Bronchus fibroblast of lung (primary cell): ENCODE results near the gene INO80C. TPM values are rescaled to one million over a fixed set of nuclear protein-coding genes. Genes with fewer than 3 reads are reported as not detected.

Experiments
- total RNA-seq: library from RNA; depleted of rRNA; stranded (reverse); fragments of >200 nt; gene quantifications from 2 replicates; pipeline ENCODE4 v1.2.3, GENCODE V29; 2015

Gene INO80C, protein sequence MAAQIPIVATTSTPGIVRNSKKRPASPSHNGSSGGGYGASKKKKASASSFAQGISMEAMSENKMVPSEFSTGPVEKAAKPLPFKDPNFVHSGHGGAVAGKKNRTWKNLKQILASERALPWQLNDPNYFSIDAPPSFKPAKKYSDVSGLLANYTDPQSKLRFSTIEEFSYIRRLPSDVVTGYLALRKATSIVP
- 7.6 and 9.1 TPM in 2 replicates for total RNA-seq

DNA sequence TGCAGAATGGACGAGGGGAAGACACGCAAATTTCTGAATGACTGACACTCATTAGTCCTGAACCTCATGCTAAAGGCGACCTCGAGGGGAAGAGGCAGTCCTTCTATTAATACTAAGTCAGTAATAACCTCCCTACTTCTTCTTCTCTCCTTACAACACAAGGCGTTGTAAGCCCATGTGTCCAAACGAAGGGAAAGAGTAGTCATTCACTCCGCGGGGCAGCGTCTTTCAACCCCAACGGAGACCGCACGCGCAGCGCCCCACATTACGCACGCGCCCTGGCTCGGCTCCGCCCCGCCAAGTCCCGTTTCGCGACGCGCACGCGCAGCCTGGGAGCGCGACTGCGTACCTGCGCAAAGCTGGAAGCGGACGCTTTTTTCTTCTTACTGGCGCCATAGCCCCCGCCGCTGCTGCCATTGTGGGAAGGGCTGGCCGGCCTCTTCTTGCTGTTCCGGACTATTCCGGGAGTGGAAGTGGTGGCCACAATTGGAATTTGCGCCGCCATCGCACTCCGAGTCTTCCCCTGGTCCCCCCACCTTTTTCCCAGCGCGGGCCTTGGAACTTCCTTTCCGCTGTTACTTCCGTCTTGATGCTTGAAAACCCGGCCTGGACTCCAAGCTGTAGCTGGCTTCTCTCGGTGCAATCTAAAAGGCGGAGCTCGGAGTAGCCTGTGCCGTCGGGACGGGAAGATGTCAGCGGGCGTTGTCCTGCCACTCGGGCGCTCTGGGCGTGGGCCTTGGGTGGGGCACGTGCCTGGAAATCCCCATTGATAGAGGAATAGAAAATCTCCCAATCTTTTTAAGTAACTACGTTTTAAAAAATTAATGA is at the start of gene INO80C:
Gene INO80C, minus strand, starts transcription at position 591 of the 828 bp plus-strand sequence. Its CDS starts 86 bp downstream, at position 505.

Other genes with a start within 250 kb of the INO80C start
- gene ZSCAN30, start 207.7 kb downstream of the INO80C start, total RNA-seq: 9.4 and 9.8 TPM in 2 replicates
- 13.4 and 15.8 TPM in 2 replicates for gene ZNF24, start 153.5 kb downstream of the INO80C start, total RNA-seq
- 0.67 and 0.89 TPM in 2 replicates for gene ZNF396, start 120.6 kb downstream of the INO80C start, total RNA-seq
- gene GALNT1, start 83.8 kb upstream of the INO80C start, total RNA-seq: 33.3 and 38.7 TPM in 2 replicates